Right lung (tissue), 5 donors: ENCODE data around the gene PRRX2. TPM values are rescaled to one million over a fixed set of nuclear protein-coding genes. Genes with fewer than 3 reads are reported as not detected.
"Not testable (repeated sequence)": the region's sequence is repeated elsewhere in the genome, so short reads cannot be mapped to it uniquely, and the experiment has no call there.

ENCODE experiments used
- DNase-seq, 2 donors: peaks; one replicate each; pipeline ENCODE4 v3.0.0-alpha.2; 2013
- polyA plus RNA-seq, 5 donors: library from polyadenylated mRNA; unstranded; fragments of 120-200 nt; gene quantifications; one replicate each; pipeline versions ENCODE4 v1.2.1 to v1.2.3, GENCODE V29; 2013; ENCODE audit warnings: inconsistent platforms in 1 of 5, low replicate concordance in 1 of 5; ENCODE audit not compliant: insufficient read length in 5 of 5, insufficient read depth in 1 of 5

Gene PRRX2
- polyA plus RNA-seq, 5 donors: 0.63 to 1.4 (median 1.2) TPM

GRCh38 chr9:129756191-129756590 lies 90.7 kb downstream of the PRRX2 start:
- DNase-seq: no peak

- DNase-seq: no peak
Measured at GRCh38 chr9:129757045-129757444, 91.6 kb downstream of the PRRX2 start.

- no peak for DNase-seq
Measured at GRCh38 chr9:129759319-129759718, 93.9 kb downstream of the PRRX2 start.

- DNase-seq: no peak
Measured at GRCh38 chr9:129759804-129760502, 94.5 kb downstream of the PRRX2 start.

GRCh38 chr9:129760784-129761183 lies 95.3 kb downstream of the PRRX2 start:
- DNase-seq: not testable (repeated sequence)

GRCh38 chr9:129761293-129761900 lies 96.0 kb downstream of the PRRX2 start:
- peak; percentile 86 to 91 for DNase-seq

- peak; percentile 55 to 66 for DNase-seq
Measured at GRCh38 chr9:129761901-129762369, 96.5 kb downstream of the PRRX2 start.

GRCh38 chr9:129762370-129762984 lies 97.0 kb downstream of the PRRX2 start:
- not testable (repeated sequence) for DNase-seq

- peak; percentile 66 to 75 for DNase-seq
Measured at GRCh38 chr9:129762985-129763926, 97.8 kb downstream of the PRRX2 start.

GRCh38 chr9:129765764-129766317 lies 100.4 kb downstream of the PRRX2 start:
- no peak for DNase-seq

GRCh38 chr9:129768486-129768885 lies 103.0 kb downstream of the PRRX2 start:
- no peak for DNase-seq

- DNase-seq: no peak
Measured at GRCh38 chr9:129769669-129770068, 104.2 kb downstream of the PRRX2 start.

- no peak for DNase-seq
Measured at GRCh38 chr9:129770741-129771140, 105.3 kb downstream of the PRRX2 start.

Other genes starting within 250 kb of the PRRX2 start
- gene C9orf50, start 44.5 kb upstream of the PRRX2 start, polyA plus RNA-seq: under 1 TPM; 0.34 to 0.71 (median 0.53) TPM
- gene NTMT1, start 39.5 kb upstream of the PRRX2 start, polyA plus RNA-seq: 10 to 100 TPM; 20.9 to 30.1 (median 23.2) TPM
- gene ASB6, start 23.5 kb upstream of the PRRX2 start, polyA plus RNA-seq: 10 to 100 TPM; 11.9 to 17.3 (median 15.1) TPM
- 1 to 10 TPM; 4.4 to 6.8 (median 6.6) TPM for gene PTGES, start 87.4 kb downstream of the PRRX2 start, polyA plus RNA-seq
- 10 to 100 TPM; 19.2 to 22.8 (median 20.5) TPM for gene TOR1B, start 137.5 kb downstream of the PRRX2 start, polyA plus RNA-seq
- gene TOR1A, start 158.5 kb downstream of the PRRX2 start, polyA plus RNA-seq: 10 to 100 TPM; 38.1 to 44.4 (median 38.9) TPM
- gene C9orf78, start 169.6 kb downstream of the PRRX2 start, polyA plus RNA-seq: 10 to 100 TPM; 61.3 to 86.0 (median 70.0) TPM
- 10 to 100 TPM; 17.3 to 24.3 (median 21.0) TPM for gene USP20, start 169.8 kb downstream of the PRRX2 start, polyA plus RNA-seq